ENCODE data around the gene OAS2.

Gene OAS2

GRCh38 chr12:113052326-113052725 lies 74.0 kb downstream of the OAS2 start:
- Histone ChIP-seq H3K4me3 (ENCODE audit: low read depth in 1 of 2, low read length in 2 of 2) (no peak overlapping the region), H3K27me3 (ENCODE audit: low read depth, low read length) (peaks cover 8% of the 10 kb centered on the region), H3K9me3 (ENCODE audit: control insufficient read depth in 1 of 2, low read length in 2 of 2) (no peaks in the 10 kb centered on the region), H3K36me3 (ENCODE audit: control insufficient read depth in 1 of 2, insufficient read depth in 2 of 2, low read length in 2 of 2) (no peaks in the 10 kb centered on the region), H3K4me1 (ENCODE audit: control insufficient read depth in 1 of 2, insufficient read depth in 2 of 2, low read length in 2 of 2) (peaks cover 0 to 8% of the 10 kb centered on the region in 2 donors), H3K27ac (ENCODE audit: low read length) (no peak overlapping the region)

- Histone ChIP-seq H3K9me3 (ENCODE audit: control insufficient read depth in 1 of 2, low read length in 2 of 2) (no peaks in the 10 kb centered on the region), H3K4me1 (ENCODE audit: control insufficient read depth in 1 of 2, insufficient read depth in 2 of 2, low read length in 2 of 2) (peaks cover 0 to 10% of the 10 kb centered on the region in 2 donors), H3K27me3 (ENCODE audit: low read depth, low read length) (peaks cover 8% of the 10 kb centered on the region), H3K4me3 (ENCODE audit: low read depth in 1 of 2, low read length in 2 of 2) (no peak overlapping the region), H3K27ac (ENCODE audit: low read length) (no peak overlapping the region), H3K36me3 (ENCODE audit: control insufficient read depth in 1 of 2, insufficient read depth in 2 of 2, low read length in 2 of 2) (no peaks in the 10 kb centered on the region)
These were observed 76.7 kb downstream of the OAS2 start for GRCh38 chr12:113054948-113055486.

DNA sequence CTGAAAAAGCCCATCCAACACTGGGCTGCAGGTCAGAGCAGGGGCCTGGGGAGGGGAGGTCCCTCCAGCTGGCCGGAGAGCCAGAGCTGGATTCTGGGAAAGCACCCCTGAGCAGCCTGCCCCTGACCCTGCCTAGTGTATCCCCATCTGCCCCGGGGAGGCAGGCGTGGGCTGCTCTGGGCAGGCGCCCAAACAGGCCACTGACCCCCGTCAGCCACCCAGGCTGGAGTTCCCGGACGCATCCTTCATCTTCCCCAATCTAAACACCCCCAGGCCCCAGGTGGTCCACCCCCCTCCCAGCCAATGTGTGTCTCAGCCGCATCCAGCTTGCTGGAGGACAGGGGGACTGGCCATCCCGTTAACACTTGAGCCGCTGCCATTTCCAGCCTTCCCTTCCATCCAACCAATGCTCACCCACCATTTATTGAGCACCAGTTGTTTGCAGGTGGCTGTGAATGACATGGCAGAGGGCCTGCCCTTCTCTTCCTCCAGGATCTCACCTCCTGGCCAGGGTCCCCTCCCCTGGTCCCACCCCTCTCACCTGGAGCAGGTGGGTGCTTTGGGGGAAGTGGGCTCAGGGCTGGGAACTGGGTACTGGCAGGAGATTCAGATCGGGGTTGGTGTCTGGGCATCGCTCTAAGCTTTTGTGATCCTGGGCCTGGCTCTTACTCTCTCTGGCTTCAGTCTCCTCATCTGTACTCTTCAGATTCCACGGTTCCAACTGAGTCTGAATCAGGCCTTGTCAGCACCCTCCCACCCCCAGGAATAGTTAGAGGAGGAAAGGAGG lies 77.5 kb downstream of the OAS2 start:
- H3K4me3 ChIP-seq (ENCODE audit: low read depth in 1 of 2, low read length in 2 of 2): peak overlapping the region in 1 of 2 donors; percentile 65
- no peaks in the 10 kb centered on the region for H3K36me3 ChIP-seq (ENCODE audit: control insufficient read depth in 1 of 2, insufficient read depth in 2 of 2, low read length in 2 of 2)
- peaks cover 0 to 10% of the 10 kb centered on the region in 2 donors for H3K4me1 ChIP-seq (ENCODE audit: control insufficient read depth in 1 of 2, insufficient read depth in 2 of 2, low read length in 2 of 2)
- no peak overlapping the region for H3K27ac ChIP-seq (ENCODE audit: low read length)
- no peaks in the 10 kb centered on the region for H3K9me3 ChIP-seq (ENCODE audit: control insufficient read depth in 1 of 2, low read length in 2 of 2)
- peaks cover 8% of the 10 kb centered on the region for H3K27me3 ChIP-seq (ENCODE audit: low read depth, low read length)

GRCh38 chr12:113056381-113056630 lies 78.0 kb downstream of the OAS2 start:
- Histone ChIP-seq H3K9me3 (ENCODE audit: control insufficient read depth in 1 of 2, low read length in 2 of 2) (no peaks in the 10 kb centered on the region), H3K4me1 (ENCODE audit: control insufficient read depth in 1 of 2, insufficient read depth in 2 of 2, low read length in 2 of 2) (peaks cover 0 to 10% of the 10 kb centered on the region in 2 donors), H3K27ac (ENCODE audit: low read length) (no peak overlapping the region), H3K27me3 (ENCODE audit: low read depth, low read length) (peaks cover 8% of the 10 kb centered on the region), H3K36me3 (ENCODE audit: control insufficient read depth in 1 of 2, insufficient read depth in 2 of 2, low read length in 2 of 2) (no peaks in the 10 kb centered on the region), H3K4me3 (ENCODE audit: low read depth in 1 of 2, low read length in 2 of 2) (peak overlapping the region; percentile 11 to 65)

DNA sequence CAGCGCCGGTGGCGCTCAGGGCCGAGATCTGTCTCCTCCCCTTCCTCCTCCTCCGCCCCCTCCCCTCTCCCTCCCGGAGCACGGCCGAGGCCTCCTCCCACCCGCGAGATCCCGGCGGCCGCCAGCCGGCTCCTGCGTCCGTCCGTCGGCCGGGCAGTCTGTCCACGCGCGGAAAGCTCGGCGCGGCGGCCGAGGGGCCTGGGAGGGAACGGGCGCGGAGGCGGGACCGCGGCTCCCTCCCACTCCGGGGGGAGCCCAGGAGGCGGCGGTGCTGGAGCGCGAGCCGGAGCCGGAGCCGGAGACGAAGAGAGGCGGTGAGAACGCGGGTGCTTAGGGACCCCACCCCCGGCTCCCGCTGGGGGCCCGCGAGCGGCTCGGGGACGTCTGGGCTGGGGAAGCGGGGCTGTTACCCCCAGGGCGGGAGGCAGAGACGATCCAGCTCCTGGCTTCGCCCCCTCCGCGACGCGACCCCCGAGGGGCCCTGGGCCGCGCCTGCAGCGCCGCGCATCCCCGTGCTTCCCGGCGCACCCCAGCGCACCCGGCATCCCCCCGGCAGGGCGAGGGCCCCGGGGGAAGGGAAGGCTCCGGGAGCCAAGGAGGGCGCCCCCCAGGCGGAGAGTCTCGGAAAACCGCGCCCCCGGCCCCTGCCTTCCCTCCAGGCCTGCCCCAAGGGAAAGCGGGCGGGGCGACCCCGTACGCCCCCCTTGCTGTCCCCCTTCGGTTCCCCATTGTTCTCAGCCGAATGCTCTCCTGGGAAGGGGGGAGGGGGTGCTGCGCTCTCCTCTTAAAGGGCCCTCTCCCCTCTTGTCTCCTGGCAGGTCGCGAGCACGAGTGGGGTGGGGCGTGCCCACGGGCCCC lies 78.5 kb downstream of the OAS2 start, which contains the start of gene DTX1:
Gene DTX1, plus strand, starts transcription at position 100 of the 858 bp plus-strand sequence. CDS start 1,463 bp downstream, outside the sequence.
- Histone ChIP-seq H3K27me3 (ENCODE audit: low read depth, low read length) (peaks cover 8% of the 10 kb centered on the region), H3K9me3 (ENCODE audit: control insufficient read depth in 1 of 2, low read length in 2 of 2) (no peaks in the 10 kb centered on the region), H3K4me3 (ENCODE audit: low read depth in 1 of 2, low read length in 2 of 2) (peak within 1 kb of the TSS; percentile 11 to 65), H3K36me3 (ENCODE audit: control insufficient read depth in 1 of 2, insufficient read depth in 2 of 2, low read length in 2 of 2) (no peaks in the 10 kb centered on the region), H3K4me1 (ENCODE audit: control insufficient read depth in 1 of 2, insufficient read depth in 2 of 2, low read length in 2 of 2) (peaks cover 0 to 10% of the 10 kb centered on the region in 2 donors), H3K27ac (ENCODE audit: low read length) (no peak within 1 kb of the TSS)

DNA sequence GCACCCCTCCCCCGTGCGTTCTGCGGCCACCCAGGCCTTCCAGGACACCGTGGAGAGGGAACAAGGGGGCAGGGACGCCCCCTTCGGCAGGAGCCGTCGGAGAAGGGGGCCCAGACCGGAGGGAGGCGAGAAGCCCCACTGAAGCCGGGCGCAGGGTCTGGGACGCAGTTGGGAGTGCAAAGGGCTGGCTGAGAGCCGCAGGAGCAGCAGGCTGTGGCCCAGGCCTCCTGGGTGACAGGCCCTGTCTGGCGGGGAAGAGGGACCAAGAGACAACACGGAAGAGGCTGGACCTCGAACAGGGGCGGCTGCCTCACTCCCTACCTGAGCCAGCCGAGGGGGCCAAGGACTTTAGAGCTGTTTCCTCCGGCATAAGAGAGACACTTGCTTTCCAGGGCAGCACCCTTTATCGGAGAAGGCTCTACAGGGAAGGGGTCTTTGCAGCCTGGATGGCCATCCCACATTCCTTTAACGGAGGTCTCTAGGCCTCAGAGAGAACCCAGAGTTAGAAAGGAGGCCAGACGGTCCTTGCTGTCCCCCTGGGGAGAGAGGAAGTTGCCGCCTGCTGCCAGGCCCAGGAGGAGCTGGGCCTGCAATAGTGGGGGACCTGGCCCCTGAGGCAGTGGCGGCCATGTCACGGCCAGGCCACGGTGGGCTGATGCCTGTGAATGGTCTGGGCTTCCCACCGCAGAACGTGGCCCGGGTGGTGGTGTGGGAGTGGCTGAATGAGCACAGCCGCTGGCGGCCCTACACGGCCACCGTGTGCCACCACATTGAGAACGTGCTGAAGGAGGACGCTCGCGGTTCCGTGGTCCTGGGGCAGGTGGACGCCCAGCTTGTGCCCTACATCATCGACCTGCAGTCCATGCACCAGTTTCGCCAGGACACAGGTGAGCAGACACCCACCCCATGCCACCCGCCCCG lies 79.5 kb downstream of the OAS2 start:
- H3K36me3 ChIP-seq (ENCODE audit: control insufficient read depth in 1 of 2, insufficient read depth in 2 of 2, low read length in 2 of 2): no peaks in the 10 kb centered on the region
- H3K4me1 ChIP-seq (ENCODE audit: control insufficient read depth in 1 of 2, insufficient read depth in 2 of 2, low read length in 2 of 2): peaks cover 0 to 10% of the 10 kb centered on the region in 2 donors
- H3K4me3 ChIP-seq (ENCODE audit: low read depth in 1 of 2, low read length in 2 of 2): peak overlapping the region in 1 of 2 donors; percentile 65
- no peaks in the 10 kb centered on the region for H3K9me3 ChIP-seq (ENCODE audit: control insufficient read depth in 1 of 2, low read length in 2 of 2)
- H3K27me3 ChIP-seq (ENCODE audit: low read depth, low read length): peaks cover 8% of the 10 kb centered on the region
- no peak overlapping the region for H3K27ac ChIP-seq (ENCODE audit: low read length)

- peaks cover 8% of the 10 kb centered on the region for H3K27me3 ChIP-seq (ENCODE audit: low read depth, low read length)
- H3K4me3 ChIP-seq (ENCODE audit: low read depth in 1 of 2, low read length in 2 of 2): no peak overlapping the region
These were observed 80.2 kb downstream of the OAS2 start for GRCh38 chr12:113058553-113058952.

DNA sequence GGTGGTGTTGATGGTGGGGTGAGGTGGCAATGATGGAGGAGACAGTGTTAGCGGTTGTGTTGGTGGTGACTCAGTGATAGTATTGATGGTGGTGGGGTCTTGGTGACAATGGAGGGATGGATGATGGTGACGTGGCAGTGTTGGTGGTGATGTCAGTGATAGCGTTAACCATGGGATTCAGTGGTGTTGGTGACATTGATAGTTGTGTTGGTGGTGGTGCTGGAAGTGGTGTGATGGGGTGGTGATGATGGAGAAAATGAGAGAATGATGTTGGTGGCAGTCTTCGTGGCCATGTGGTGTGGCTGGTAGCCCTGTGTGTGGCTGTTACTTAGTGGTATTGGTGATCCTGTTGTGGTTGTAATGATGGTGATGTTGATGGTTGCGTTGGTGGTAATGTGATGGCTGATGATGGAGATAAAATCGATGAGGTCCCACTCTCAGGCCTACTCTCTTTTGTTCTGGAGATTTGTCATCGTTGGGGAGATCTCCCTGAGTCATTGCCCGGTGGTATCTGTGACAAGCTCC lies 80.8 kb downstream of the OAS2 start:
- Histone ChIP-seq H3K9me3 (ENCODE audit: control insufficient read depth in 1 of 2, low read length in 2 of 2) (no peaks in the 10 kb centered on the region), H3K27me3 (ENCODE audit: low read depth, low read length) (peaks cover 8% of the 10 kb centered on the region), H3K36me3 (ENCODE audit: control insufficient read depth in 1 of 2, insufficient read depth in 2 of 2, low read length in 2 of 2) (no peaks in the 10 kb centered on the region), H3K27ac (ENCODE audit: low read length) (no peak overlapping the region), H3K4me1 (ENCODE audit: control insufficient read depth in 1 of 2, insufficient read depth in 2 of 2, low read length in 2 of 2) (peaks cover 0 to 10% of the 10 kb centered on the region in 2 donors), H3K4me3 (ENCODE audit: low read depth in 1 of 2, low read length in 2 of 2) (no peak overlapping the region)

More at GRCh38 chr12:113058553-113058952, 80.2 kb downstream of the OAS2 start:
- Histone ChIP-seq H3K27ac (ENCODE audit: low read length) (no peak overlapping the region), H3K36me3 (ENCODE audit: control insufficient read depth in 1 of 2, insufficient read depth in 2 of 2, low read length in 2 of 2) (no peaks in the 10 kb centered on the region), H3K9me3 (ENCODE audit: control insufficient read depth in 1 of 2, low read length in 2 of 2) (no peaks in the 10 kb centered on the region), H3K4me1 (ENCODE audit: control insufficient read depth in 1 of 2, insufficient read depth in 2 of 2, low read length in 2 of 2) (peaks cover 0 to 10% of the 10 kb centered on the region in 2 donors)

GRCh38 chr12:113060336-113060960 lies 82.1 kb downstream of the OAS2 start:
- H3K9me3 ChIP-seq (ENCODE audit: control insufficient read depth in 1 of 2, low read length in 2 of 2): no peaks in the 10 kb centered on the region
- H3K27ac ChIP-seq (ENCODE audit: low read length): no peak overlapping the region
- H3K36me3 ChIP-seq (ENCODE audit: control insufficient read depth in 1 of 2, insufficient read depth in 2 of 2, low read length in 2 of 2): no peaks in the 10 kb centered on the region
- H3K4me3 ChIP-seq (ENCODE audit: low read depth in 1 of 2, low read length in 2 of 2): no peak overlapping the region
- H3K4me1 ChIP-seq (ENCODE audit: control insufficient read depth in 1 of 2, insufficient read depth in 2 of 2, low read length in 2 of 2): peaks cover 0 to 10% of the 10 kb centered on the region in 2 donors
- H3K27me3 ChIP-seq (ENCODE audit: low read depth, low read length): peaks cover 8% of the 10 kb centered on the region

DNA sequence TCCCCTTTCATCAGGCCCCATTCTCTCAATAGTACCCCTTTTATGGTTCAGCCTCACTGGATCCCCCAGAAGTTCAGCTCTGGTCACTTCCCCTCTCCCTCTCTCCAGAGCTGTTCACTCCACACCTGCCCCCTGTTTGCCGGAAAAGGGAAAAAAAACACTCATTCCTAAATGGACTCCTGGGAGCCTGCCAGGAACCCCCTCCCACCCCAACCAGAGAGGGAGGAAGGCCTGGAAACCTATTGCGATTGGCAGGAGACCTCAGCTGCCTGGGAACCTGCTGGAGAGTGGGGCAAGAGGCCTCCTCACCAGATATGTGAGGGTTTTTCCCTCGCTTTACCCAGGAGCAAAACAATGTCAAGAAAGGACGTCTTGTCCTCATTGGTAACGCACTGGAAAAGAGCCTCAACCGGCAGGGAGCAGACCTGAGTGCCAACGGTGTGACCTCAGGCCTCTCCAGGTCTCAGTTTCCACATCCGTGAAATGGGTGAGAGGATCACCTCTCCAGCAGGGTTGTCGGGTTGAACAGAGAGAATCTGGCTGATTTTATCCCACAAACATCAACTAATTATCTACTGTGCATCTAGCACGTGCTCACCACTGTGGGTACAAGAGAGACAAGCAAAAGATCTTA lies 82.9 kb downstream of the OAS2 start:
- Histone ChIP-seq H3K27me3 (ENCODE audit: low read depth, low read length) (peaks cover 3% of the 10 kb centered on the region), H3K36me3 (ENCODE audit: control insufficient read depth in 1 of 2, insufficient read depth in 2 of 2, low read length in 2 of 2) (no peaks in the 10 kb centered on the region), H3K4me1 (ENCODE audit: control insufficient read depth in 1 of 2, insufficient read depth in 2 of 2, low read length in 2 of 2) (peaks cover 0 to 10% of the 10 kb centered on the region in 2 donors), H3K9me3 (ENCODE audit: control insufficient read depth in 1 of 2, low read length in 2 of 2) (no peaks in the 10 kb centered on the region), H3K27ac (ENCODE audit: low read length) (no peak overlapping the region), H3K4me3 (ENCODE audit: low read depth in 1 of 2, low read length in 2 of 2) (no peak overlapping the region)

Data from muscle layer of duodenum (tissue), 2 donors.